ENCODE data around the gene NTRK3.

The NTRK3 gene

GRCh38 chr15:88301311-88301710 is 44.8 kb upstream of the NTRK3 start:
- H3K4me3 ChIP-seq (replicated peaks; ENCODE audit: insufficient read depth, low read length), result no peak overlapping the region
- peaks cover 3% of the 10 kb centered on the region for H3K27me3 ChIP-seq (ENCODE audit: insufficient read depth, poor library complexity, severe bottlenecking)
- DNase-seq (ENCODE audit: low read depth in 1 of 2, low spot score in 1 of 2), result no peak
- no peak for TF ChIP-seq REST (IDR thresholded peaks at IDR 0.05; ENCODE audit: insufficient replicate concordance, low read depth)
- TF ChIP-seq POLR2AphosphoS5 (IDR thresholded peaks at IDR 0.05; ENCODE audit: low read depth), result no peak
- TF ChIP-seq CTCF (IDR thresholded peaks at IDR 0.05; ENCODE audit: insufficient read depth, low read length), result no peak
- no peak for TF ChIP-seq SPI1 (IDR thresholded peaks at IDR 0.05; ENCODE audit: borderline replicate concordance, low read depth)
- no peak for TF ChIP-seq GABPA (IDR thresholded peaks at IDR 0.05; ENCODE audit: low read depth)
- H3K27ac ChIP-seq (replicated peaks), result no peak overlapping the region

DNA sequence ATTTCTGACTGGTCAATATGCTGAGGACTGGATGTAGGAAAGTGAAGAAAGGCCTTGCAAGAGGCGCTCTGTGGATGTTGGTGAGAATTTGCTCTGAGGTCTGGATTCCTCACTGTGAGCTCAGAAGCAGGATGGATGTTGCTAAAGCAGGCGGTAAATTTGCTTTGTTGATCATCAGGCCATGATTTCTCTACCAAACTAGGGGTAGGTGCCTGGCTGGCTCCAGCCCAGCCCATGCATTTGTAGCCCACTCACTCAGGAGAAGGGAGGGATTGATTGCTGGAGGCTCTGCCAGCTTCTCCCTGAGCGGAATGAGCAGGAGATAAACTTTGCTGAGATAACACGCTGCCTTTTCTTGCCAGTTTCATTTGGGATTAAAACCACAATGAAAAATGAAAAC is 44.3 kb upstream of the NTRK3 start:
- no peak overlapping the region for H3K27ac ChIP-seq (replicated peaks)

DNA sequence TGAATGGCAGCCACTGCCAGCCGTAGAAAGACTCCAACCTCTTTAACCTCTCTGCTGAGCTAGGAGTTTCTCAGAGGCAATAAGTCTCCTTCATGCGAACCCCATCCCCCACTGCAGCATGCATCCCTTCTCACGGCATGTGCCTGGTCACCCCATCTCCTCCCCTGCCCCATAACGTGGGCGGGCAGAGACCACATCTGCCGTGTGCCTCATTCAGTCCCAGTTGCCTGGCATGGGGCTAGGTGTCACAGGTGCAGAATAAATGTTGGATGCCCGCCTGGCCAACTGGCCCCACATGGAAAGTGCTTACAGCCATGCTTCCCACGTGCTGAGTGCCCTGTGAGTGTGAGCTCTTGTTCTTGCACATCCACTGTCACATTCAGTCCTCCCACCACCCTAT is 43.5 kb upstream of the NTRK3 start:
- TF ChIP-seq GABPA (IDR thresholded peaks at IDR 0.05; ENCODE audit: low read depth) (no peak), REST (IDR thresholded peaks at IDR 0.05; ENCODE audit: insufficient replicate concordance, low read depth) (no peak), SPI1 (IDR thresholded peaks at IDR 0.05; ENCODE audit: borderline replicate concordance, low read depth) (no peak), POLR2AphosphoS5 (IDR thresholded peaks at IDR 0.05; ENCODE audit: low read depth) (no peak), CTCF (IDR thresholded peaks at IDR 0.05; ENCODE audit: insufficient read depth, low read length) (no peak)
- Histone ChIP-seq H3K27ac (replicated peaks) (no peak overlapping the region), H3K4me3 (replicated peaks; ENCODE audit: insufficient read depth, low read length) (no peak overlapping the region), H3K27me3 (ENCODE audit: insufficient read depth, poor library complexity, severe bottlenecking) (peaks cover 3% of the 10 kb centered on the region)
- no peak for DNase-seq (ENCODE audit: low read depth in 1 of 2, low spot score in 1 of 2)

More for the DNA sequence above, 44.3 kb upstream of the NTRK3 start:
- Histone ChIP-seq H3K27me3 (ENCODE audit: insufficient read depth, poor library complexity, severe bottlenecking) (peaks cover 3% of the 10 kb centered on the region), H3K4me3 (replicated peaks; ENCODE audit: insufficient read depth, low read length) (no peak overlapping the region)
- DNase-seq (ENCODE audit: low read depth in 1 of 2, low spot score in 1 of 2), result no peak
- TF ChIP-seq REST (IDR thresholded peaks at IDR 0.05; ENCODE audit: insufficient replicate concordance, low read depth) (no peak), CTCF (IDR thresholded peaks at IDR 0.05; ENCODE audit: insufficient read depth, low read length) (no peak), POLR2AphosphoS5 (IDR thresholded peaks at IDR 0.05; ENCODE audit: low read depth) (no peak), GABPA (IDR thresholded peaks at IDR 0.05; ENCODE audit: low read depth) (no peak), SPI1 (IDR thresholded peaks at IDR 0.05; ENCODE audit: borderline replicate concordance, low read depth) (no peak)
